ENCODE results near the gene EPB41. TPM values are rescaled to one million over a fixed set of nuclear protein-coding genes. Genes with fewer than 3 reads are reported as not detected.

Gene EPB41
- total and polyA plus RNA-seq, 9 of the 15 experiments (the other 6 are each of a cell fraction or from before 2014, with no cell fraction given), result 3.7 to 213 (median 141) TPM

DNA sequence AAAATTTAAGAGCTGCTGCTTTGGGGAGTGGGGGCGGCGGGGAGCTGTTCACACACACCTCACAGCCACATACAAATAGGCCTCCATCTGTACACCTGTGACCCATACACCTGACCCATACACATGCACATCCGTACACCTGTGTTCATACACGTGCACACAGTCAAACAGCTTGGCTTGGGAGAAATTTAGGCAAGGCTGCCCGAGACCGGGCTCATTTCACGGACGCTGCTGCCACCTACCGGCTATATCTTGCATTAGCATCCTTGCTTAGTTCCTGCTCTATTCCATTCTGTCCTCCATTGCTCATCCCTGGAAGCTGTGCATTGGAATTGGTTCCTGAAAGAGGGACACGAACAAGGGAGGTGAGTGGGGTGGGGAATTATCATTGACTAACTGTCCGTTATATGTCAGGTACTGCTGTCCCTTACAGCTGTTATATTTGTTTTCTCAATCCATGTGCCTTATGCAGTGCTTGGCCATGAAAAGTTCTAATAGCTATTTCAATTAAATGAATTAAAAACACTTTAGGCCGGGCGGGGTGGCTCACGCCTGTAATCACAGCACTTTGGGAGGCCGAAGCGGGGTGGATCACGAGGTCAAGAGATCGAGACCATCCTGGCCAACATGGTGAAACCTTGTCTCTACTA lies 37.1 kb upstream of the EPB41 start (continued):
- TF ChIP-seq CAMTA2 (CRISPR knock-in tag; conservative IDR thresholded peaks at IDR 0.05) (no peak), FOXO4 (CRISPR knock-in tag; IDR thresholded peaks at IDR 0.05) (no peak), RBFOX2 (IDR thresholded peaks at IDR 0.05; ENCODE audit: low read depth, low read length) (no peak), ILF3 (IDR thresholded peaks at IDR 0.05; ENCODE audit: borderline replicate concordance) (no peak), GABPB1 (CRISPR knock-in tag; IDR thresholded peaks at IDR 0.05) (peak; percentile 50; the same call in 1 of the 2 replicates), SIX5 (IDR thresholded peaks at IDR 0.05; ENCODE audit: borderline replicate concordance in 1 of 2, insufficient read depth in 1 of 2, low read depth in 1 of 2, low read length in 2 of 2) (no peak), DDX20 (tag; IDR thresholded peaks at IDR 0.05; ENCODE audit: low read depth) (no peak), SLC30A9 (CRISPR knock-in tag; IDR thresholded peaks at IDR 0.05) (no peak), ZNF347 (CRISPR knock-in tag; IDR thresholded peaks at IDR 0.05; ENCODE audit: low read depth) (no peak), TFAM (CRISPR knock-in tag; conservative IDR thresholded peaks at IDR 0.05) (no peak), MXI1 (IDR thresholded peaks at IDR 0.05; ENCODE audit: low read depth, low read length) (no peak), CHCHD3 (CRISPR knock-in tag; IDR thresholded peaks at IDR 0.05) (no peak), MBD2 (IDR thresholded peaks at IDR 0.05; ENCODE audit: borderline replicate concordance, low read depth) (no peak), ZNF444 (CRISPR knock-in tag; IDR thresholded peaks at IDR 0.05) (no peak), HOXB6 (CRISPR knock-in tag; IDR thresholded peaks at IDR 0.05; ENCODE audit: borderline replicate concordance) (no peak), ZFP36 (IDR thresholded peaks at IDR 0.05; ENCODE audit: low read depth, low read length, partially characterized antibody) (no peak), ZNF239 (CRISPR knock-in tag; IDR thresholded peaks at IDR 0.05) (no peak), SOX6 (IDR thresholded peaks at IDR 0.05) (peak; percentile 31; the same call in 1 of the 2 replicates), PPARD (CRISPR knock-in tag; IDR thresholded peaks at IDR 0.05) (no peak)
- TF ChIP-seq, protein P1, sequence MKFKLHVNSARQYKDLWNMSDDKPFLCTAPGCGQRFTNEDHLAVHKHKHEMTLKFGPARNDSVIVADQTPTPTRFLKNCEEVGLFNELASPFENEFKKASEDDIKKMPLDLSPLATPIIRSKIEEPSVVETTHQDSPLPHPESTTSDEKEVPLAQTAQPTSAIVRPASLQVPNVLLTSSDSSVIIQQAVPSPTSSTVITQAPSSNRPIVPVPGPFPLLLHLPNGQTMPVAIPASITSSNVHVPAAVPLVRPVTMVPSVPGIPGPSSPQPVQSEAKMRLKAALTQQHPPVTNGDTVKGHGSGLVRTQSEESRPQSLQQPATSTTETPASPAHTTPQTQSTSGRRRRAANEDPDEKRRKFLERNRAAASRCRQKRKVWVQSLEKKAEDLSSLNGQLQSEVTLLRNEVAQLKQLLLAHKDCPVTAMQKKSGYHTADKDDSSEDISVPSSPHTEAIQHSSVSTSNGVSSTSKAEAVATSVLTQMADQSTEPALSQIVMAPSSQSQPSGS (CRISPR knock-in tag; IDR thresholded peaks at IDR 0.05), result no peak
- TF ChIP-seq, protein P2, sequence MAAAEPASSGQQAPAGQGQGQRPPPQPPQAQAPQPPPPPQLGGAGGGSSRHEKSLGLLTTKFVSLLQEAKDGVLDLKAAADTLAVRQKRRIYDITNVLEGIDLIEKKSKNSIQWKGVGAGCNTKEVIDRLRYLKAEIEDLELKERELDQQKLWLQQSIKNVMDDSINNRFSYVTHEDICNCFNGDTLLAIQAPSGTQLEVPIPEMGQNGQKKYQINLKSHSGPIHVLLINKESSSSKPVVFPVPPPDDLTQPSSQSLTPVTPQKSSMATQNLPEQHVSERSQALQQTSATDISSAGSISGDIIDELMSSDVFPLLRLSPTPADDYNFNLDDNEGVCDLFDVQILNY (CRISPR knock-in tag; IDR thresholded peaks at IDR 0.05), result no peak
- TF ChIP-seq, protein P3, sequence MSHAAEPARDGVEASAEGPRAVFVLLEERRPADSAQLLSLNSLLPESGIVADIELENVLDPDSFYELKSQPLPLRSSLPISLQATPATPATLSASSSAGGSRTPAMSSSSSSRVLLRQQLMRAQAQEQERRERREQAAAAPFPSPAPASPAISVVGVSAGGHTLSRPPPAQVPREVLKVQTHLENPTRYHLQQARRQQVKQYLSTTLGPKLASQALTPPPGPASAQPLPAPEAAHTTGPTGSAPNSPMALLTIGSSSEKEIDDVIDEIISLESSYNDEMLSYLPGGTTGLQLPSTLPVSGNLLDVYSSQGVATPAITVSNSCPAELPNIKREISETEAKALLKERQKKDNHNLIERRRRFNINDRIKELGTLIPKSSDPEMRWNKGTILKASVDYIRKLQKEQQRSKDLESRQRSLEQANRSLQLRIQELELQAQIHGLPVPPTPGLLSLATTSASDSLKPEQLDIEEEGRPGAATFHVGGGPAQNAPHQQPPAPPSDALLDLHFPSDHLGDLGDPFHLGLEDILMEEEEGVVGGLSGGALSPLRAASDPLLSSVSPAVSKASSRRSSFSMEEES (CRISPR knock-in tag; IDR thresholded peaks at IDR 0.05), result no peak
